ENCODE measurements around the gene TAF4B. TPM values are rescaled to one million over a fixed set of nuclear protein-coding genes. Genes with fewer than 3 reads are reported as not detected.

TAF4B gene
- total and polyA plus RNA-seq, 10 of the 15 experiments (the other 5 are each of a cell fraction or from before 2014, with no cell fraction given) = 2.3 to 15.0 (median 12.2) TPM

GRCh38 chr18:26422472-26423162, 196.4 kb downstream of the TAF4B start:
- H3K4me2 ChIP-seq (ENCODE audit: control insufficient read depth, insufficient read depth) = peak overlapping the region; percentile 82
- in situ Hi-C loops (cut with MboI) = loop anchor here (25.0 kb wide), 1 partner anchor 565 kb away; no protein-coding TSS in a partner anchor
- H3K27ac ChIP-seq (ENCODE audit: control insufficient read depth, insufficient read depth) = peak overlapping the region; percentile 2; the same call in 1 of the 2 replicates
- H3K9ac ChIP-seq (ENCODE audit: control insufficient read depth, insufficient read depth, low read length) = no peak overlapping the region
- H3K4me3 ChIP-seq = no peak overlapping the region
- H3K4me1 ChIP-seq (ENCODE audit: control insufficient read depth, insufficient read depth, low read length) = peaks cover 27% of the 10 kb centered on the region
- POLR2A ChIA-PET = interaction anchor here (1.1 to 1.6 kb wide), 2 partner anchors 16 to 65 kb away, joined by 3 to 5 read pairs; no protein-coding TSS in a partner anchor
- H4K20me1 ChIP-seq (ENCODE audit: control insufficient read depth, insufficient read depth) = no peaks in the 10 kb centered on the region
- intact Hi-C loops (cut with micrococcal nuclease; ENCODE audit: unreplicated experiment) = no loop called here
- peak overlapping the region; percentile 25; the same call in 1 of the 2 replicates for H2AFZ ChIP-seq (ENCODE audit: control insufficient read depth, low read depth, low read length)
- H3K79me2 ChIP-seq (ENCODE audit: control insufficient read depth, insufficient read depth, low read length) = no peaks in the 10 kb centered on the region
- H3K9me3 ChIP-seq (replicated peaks; ENCODE audit: control insufficient read depth, insufficient read depth, low read length) = no peaks in the 10 kb centered on the region
- H3K27me3 ChIP-seq (replicated peaks in 1 of 2; ENCODE audit: control insufficient read depth in 2 of 2, insufficient read depth in 2 of 2, low read length in 1 of 2) = no peaks in the 10 kb centered on the region
- SMC1A ChIA-PET (ENCODE audit: uncharacterized antibody, unreplicated experiment) = interaction anchor here (0.9 to 4.0 kb wide), 5 partner anchors 9 to 224 kb away, joined by 3 to 16 read pairs (median 3); no protein-coding TSS in a partner anchor
- no peaks in the 10 kb centered on the region for H3K36me3 ChIP-seq (ENCODE audit: control insufficient read depth in 2 of 2, insufficient read depth in 2 of 2, low read length in 1 of 2)
- no TSS peak for BruUV-seq (replicated peaks)
- CTCF ChIA-PET = interaction anchor here (1.5 to 3.4 kb wide), 4 partner anchors 12 to 39 kb away, joined by 3 to 14 read pairs (median 5); no protein-coding TSS in a partner anchor
- 51% methylated on average over 6 of the region's 6 CpGs for WGBS (ENCODE audit: insufficient coverage, insufficient replicate concordance, low lambda C conversion rate, missing lambda C conversion rate)
- FAIRE-seq = peak; percentile 89
- peak; percentile 74 for ATAC-seq
- RAD21 ChIA-PET (ENCODE audit: unreplicated experiment) = interaction anchor here (0.7 to 1.3 kb wide), 4 partner anchors 17 to 124 kb away, joined by 3 read pairs; no protein-coding TSS in a partner anchor
- TF ChIP-seq IKZF2 (IDR thresholded peaks at IDR 0.05) (peak in 1 of 2 experiments; percentile 38; a peak in 2 of 4 replicates), ZNF24 (IDR thresholded peaks at IDR 0.05) (peak; percentile 68), NR2F1 (conservative IDR thresholded peaks at IDR 0.05) (peak; percentile 49; the same call in 1 of the 2 replicates), ESRRA (IDR thresholded peaks at IDR 0.05; ENCODE audit: low read length) (peak; percentile 69; the same call in 1 of the 2 replicates), CREB1 (IDR thresholded peaks at IDR 0.05; ENCODE audit: low read depth) (no peak), FOS (IDR thresholded peaks at IDR 0.05; ENCODE audit: borderline replicate concordance, extremely low read depth, insufficient read length) (no peak), IRF5 (IDR thresholded peaks at IDR 0.05; ENCODE audit: borderline replicate concordance) (no peak), EGR1 (IDR thresholded peaks at IDR 0.05; ENCODE audit: borderline replicate concordance in 1 of 2, low read depth in 2 of 2, low read length in 2 of 2) (no peak), NBN (IDR thresholded peaks at IDR 0.05) (no peak), MTA2 (IDR thresholded peaks at IDR 0.05; ENCODE audit: low read depth) (peak; percentile 53; the same call in 1 of the 2 replicates), EP300 (IDR thresholded peaks at IDR 0.05; ENCODE audit: borderline replicate concordance in 1 of 2, control insufficient read depth in 1 of 2, low read depth in 2 of 2, low read length in 2 of 2) (no peak), PKNOX1 (IDR thresholded peaks at IDR 0.05) (no peak), SPI1 (IDR thresholded peaks at IDR 0.05; ENCODE audit: borderline replicate concordance, insufficient read depth, low read depth, low read length) (peak; percentile 30; the same call in 1 of the 2 replicates)
- no peak for DNase-seq (ENCODE audit: low read depth, low spot score)

Data from GM12878 (cell line).